Measurements from ENCODE around the gene ZBTB49.

The ZBTB49 gene

DNA sequence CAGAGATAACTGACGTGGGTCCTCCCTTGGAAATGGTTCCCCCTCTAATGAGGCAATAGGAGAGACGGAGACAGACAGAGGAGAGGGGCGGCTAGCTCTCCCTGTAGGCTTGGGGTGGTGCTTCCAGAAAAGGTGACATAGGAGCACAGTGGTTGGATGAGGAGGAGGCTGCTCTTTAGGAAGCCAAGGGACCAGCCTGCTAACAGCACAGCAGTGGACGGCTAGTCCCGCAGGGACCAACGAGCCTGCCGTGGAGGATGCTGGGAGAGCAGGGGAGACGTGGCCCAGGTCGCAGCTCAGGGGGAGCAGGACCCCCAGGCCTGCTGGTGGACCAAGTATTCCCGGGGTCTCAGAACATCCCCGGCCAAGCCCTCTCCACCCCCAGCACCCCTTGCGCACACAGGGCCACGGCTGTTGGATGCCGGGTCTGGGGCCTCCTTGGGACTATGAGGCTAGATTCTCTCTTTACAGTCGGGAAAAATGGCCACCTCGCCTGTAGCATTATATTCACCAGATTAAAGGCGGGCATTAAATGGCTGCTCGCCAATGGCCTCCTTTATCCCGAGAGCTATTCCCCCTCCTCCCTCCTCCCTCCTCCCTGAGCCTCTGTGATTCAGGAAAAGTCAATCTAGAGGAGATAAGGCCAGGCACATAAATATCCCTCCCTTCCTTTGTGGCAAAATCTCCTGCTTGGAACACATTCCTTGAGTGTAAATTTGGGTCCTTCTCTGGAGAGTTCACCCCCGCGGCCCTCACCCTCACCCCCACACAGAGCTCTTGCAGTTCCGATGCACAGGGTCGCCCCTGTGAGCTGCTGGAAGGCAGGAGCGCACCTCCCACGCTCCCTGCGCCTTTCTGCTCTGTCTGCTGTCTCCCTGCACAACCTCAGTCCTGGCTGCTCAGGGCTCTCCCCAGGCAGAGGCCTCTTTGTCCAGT is 66.3 kb downstream of the ZBTB49 start:
- DNase-seq (ENCODE audit: low read depth in 2 of 2): no peak

DNA sequence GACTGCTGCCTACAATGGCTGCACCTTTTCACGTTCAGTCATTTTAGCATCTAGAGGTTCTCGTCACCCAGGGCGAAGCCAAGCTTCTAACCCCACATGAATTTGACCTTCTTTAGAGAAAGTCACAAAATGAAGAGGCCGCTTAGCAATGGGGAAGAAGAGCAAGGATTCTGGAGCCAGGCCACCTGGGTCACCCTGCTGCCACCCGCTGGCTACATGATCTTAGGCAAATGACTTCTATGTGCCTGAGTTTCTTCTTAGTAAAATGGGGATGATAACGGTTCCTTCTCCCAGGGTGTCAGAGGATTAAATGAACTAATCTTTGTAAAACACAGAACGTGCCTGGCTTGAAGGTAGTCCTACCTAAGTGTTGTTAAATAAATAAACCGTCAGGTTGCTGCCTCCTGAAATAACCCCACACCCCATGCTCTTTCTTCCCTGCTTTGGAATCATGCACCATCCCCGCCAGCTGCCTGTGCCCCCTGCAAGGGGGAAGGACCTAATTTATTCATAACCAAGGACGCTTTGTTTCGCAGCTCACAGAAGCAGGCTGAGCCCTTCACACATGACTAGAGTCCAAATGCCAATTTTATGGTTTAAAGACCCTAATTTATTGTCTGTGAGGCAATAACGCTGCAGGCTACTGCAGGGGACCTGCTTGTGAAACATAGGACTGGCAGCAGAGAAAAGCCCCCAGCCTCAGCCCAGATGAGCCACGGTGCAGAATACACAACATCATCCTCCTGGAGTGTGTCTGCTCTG is 68.2 kb downstream of the ZBTB49 start:
- no peak for DNase-seq (ENCODE audit: low read depth in 2 of 2)

DNA sequence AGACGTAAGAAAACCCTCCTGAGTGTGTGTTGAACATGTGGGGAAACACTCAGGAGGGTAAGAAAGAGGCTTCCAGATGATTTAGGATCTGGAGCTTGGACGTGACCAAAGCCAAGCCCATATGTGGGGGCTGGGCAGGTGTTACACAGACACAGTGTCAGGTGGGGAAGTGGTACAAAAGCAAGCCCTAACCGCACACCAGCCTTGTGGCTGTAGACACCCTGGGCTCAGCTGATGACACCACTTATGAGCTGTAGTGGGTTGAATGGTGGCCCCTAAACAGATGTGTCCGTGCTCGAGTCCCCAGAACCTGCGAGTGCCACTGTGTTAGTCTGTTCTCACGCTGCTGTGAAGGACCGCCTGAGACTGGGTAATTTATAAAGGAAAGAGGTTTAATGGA is 71.8 kb downstream of the ZBTB49 start:
- DNase-seq (ENCODE audit: low read depth in 2 of 2): no peak

DNA sequence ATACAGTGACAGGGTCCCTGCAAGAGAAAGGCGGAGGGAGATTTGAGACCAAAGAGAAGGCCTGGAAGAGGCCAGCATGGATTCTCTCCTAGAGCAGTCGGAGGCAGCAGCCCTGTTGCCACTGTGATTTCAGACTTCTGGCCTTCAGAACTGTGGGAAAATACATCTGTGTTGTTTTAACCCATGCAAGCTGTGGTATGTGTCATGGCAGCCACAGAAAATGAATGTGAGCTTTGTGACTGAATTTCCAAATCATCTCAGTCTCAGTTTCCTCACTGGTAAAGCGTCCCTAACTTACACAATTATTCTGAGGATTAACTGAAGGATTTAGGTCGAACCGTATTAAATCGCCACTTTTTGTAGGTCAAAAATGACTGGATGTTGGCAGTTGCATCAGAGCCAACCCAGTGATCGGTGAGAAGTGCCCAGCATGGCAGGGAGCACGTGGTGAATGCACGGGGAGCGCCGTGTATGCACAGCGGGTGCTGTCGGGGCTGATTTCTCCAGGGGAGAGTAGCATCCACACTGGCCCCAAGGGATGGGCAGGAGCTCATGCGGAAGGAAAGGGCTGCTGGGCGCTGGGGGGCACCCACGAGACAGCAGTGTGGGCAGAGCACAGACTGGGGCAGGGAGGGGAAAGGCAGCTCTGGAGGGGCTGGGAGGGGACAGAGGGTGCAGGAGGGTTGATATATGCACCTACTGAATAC is 73.1 kb downstream of the ZBTB49 start:
- DNase-seq (ENCODE audit: low read depth in 2 of 2): no peak

DNA sequence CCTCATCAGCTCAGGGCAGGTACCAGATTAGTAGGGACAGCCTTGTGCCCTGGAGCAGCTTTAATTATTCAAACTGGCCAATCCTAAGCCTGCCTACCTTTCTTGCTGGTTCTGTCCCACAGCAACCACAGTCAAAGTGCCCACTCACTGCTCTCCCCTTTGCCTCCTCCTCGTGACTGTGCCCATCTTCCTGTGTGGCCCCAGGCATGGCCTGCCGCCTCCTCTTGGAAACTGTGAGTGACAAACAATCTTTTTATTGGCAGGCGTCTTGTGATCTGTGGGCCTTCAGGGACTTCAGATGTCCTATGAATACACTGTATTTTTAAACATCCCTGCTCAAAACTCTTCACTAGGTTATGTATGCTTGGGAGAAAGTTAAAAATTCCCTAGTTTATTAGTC is 74.0 kb downstream of the ZBTB49 start:
- DNase-seq (ENCODE audit: low read depth in 2 of 2): no peak

DNA sequence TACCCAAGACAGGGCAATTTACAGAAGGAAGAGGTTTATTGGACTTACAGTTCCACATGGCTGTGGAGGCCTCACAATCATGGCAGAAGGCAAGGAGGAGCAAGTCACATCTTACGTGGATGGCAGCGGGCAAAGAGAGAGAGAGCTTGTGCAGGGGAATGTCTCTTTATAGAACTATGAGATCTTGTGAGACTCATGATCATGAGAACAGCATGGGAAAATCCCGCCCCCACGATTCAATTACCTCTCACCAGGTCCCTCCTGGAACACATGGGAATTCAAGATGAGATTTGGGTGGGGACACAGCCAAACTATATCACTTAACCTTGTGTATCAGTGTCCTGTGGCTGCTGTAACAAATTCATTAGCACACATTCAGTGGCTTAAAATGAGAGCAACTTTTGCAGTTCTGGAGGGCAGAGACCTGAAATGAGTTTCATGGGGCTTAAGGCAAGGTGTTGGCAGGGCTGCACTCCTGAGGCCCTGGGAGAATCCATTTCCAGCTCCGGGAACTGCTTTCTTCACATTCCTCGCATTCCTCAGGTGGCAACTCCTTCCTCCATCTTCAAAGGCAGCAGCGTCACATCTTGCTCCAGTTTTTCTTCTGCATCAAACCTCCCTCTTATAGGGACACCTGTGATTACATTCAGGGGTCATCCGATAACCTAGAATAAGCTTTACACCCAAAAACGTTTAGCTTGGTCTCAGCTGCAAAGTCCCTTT is 74.6 kb downstream of the ZBTB49 start:
- DNase-seq (ENCODE audit: low read depth in 2 of 2): no peak

DNA sequence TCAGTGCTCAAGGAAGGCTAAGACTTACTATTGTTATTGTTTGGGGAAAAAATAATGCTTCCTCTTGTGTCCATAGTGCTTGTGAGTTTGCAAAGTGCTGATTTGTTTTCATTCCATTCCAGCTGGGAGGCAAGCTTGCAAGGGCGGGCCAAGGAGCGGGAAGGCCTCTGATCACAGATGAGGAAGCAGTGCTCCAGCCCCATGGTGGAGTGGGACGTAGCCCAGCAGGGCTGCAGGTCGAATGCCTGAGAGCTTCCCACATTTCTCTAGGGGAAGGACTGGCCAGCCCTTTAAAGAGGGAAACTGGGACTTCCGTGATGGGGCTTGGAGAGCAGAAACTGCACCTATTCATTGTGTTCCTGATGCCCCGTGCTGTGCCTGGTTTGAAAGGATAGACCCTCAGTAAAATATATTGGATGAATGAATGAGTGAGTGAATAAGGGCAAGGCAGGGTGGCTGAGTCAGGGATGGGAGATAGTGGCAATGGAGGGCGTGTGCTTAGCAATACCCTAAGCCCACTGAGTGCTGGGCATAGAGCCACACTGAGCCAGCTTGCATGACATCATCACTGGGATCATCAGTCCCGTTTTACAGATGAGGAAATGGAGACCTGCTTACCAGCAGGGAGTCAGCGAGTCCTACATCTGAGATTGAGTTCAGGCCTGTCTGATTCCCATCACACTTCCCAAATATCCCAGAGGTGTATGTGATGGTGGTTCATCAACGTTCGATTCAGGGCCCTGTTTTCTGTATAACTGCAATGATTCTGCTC is 78.9 kb downstream of the ZBTB49 start:
- DNase-seq (ENCODE audit: low read depth in 2 of 2): no peak
